GM12892 (cell line): ENCODE results near the gene FLNB.

ENCODE experiments used
- POLR2A ChIP-seq: IDR thresholded peaks from 2 replicates; pipeline ENCODE4 v1.6.1; 2011; ENCODE audit warnings: low read depth, low read length, control low read depth
- POLR2AphosphoS5 ChIP-seq: IDR thresholded peaks from 2 replicates; pipeline ENCODE4 v1.6.1; 2011; ENCODE audit warnings: low read depth, low read length, control low read depth
- TAF1 ChIP-seq: IDR thresholded peaks from 2 replicates; pipeline ENCODE4 v1.6.1; 2011; ENCODE audit warnings: low read depth, mild to moderate bottlenecking, control low read depth, low read length, borderline replicate concordance

DNA sequence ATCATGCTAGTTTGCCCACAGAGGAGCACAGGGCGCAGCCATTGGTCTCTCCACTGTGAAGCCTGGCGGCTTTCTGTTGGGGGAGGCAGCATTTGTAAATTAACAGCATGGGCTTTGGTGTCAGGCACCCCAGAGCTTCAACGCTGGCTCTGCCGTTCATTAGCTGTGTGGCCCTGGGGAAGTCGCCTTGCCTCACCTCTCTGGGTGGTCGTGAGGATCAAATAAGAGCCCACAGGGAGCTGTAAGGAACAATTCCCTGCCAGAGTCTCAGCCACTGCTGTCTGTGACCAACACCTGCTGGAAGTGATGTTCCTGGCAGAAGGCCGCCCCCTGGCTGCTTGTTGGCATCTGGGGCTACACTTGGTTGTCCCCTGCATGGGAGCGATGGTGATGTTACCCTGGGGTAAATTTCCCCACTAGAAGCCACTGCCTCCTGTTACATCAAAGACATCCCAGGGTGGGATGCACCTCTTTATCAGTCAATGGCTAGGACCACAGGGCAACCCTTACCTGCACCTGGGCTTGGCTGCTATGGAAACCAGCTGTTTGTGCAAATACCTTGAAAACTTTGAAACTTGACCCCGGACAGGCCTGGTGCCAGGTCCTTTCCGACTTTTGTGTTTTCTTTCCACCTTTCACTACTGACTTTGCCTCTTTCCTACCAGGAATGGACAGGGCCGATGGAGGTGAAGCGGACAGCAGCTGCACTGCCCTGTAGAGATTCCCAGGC is 165.6 kb downstream of the FLNB start:
- TF ChIP-seq POLR2A (no peak), TAF1 (no peak), POLR2AphosphoS5 (no peak)
